Esophagus muscularis mucosa (tissue), 4 donors: Measurements from ENCODE around the gene CHRNA4.

ENCODE experiments used
- EP300 ChIP-seq: sonication (generic); formaldehyde crosslinking; IDR thresholded peaks from one replicate; pipeline ENCODE4 v1.6.1; 2017; ENCODE audit warnings: antibody characterized with exemption
- POLR2A ChIP-seq: fragments of 450-650 bp; IDR thresholded peaks from one replicate; pipeline ENCODE4 v1.6.1; 2017; ENCODE audit warnings: antibody characterized with exemption, moderate library complexity, mild to moderate bottlenecking, low read depth
- POLR2AphosphoS5 ChIP-seq, 2 donors: sonication (generic); formaldehyde crosslinking; IDR thresholded peaks; one replicate each; pipeline ENCODE4 v1.6.1; 2017; ENCODE audit warnings: antibody characterized with exemption in 2 of 2
- TF ChIP-seq, protein P1 (sequence below), 3 experiments: fragments of 200-600 bp in 2 of 3; fragments of 450-650 bp in 1 of 3; sonication (generic) in 2 of 3; IDR thresholded peaks; one replicate each; pipeline ENCODE4 v1.5.1; 2017 to 2019; ENCODE audit warnings: antibody characterized with exemption in 3 of 3, mild to moderate bottlenecking in 2 of 3, moderate library complexity in 1 of 3

DNA sequence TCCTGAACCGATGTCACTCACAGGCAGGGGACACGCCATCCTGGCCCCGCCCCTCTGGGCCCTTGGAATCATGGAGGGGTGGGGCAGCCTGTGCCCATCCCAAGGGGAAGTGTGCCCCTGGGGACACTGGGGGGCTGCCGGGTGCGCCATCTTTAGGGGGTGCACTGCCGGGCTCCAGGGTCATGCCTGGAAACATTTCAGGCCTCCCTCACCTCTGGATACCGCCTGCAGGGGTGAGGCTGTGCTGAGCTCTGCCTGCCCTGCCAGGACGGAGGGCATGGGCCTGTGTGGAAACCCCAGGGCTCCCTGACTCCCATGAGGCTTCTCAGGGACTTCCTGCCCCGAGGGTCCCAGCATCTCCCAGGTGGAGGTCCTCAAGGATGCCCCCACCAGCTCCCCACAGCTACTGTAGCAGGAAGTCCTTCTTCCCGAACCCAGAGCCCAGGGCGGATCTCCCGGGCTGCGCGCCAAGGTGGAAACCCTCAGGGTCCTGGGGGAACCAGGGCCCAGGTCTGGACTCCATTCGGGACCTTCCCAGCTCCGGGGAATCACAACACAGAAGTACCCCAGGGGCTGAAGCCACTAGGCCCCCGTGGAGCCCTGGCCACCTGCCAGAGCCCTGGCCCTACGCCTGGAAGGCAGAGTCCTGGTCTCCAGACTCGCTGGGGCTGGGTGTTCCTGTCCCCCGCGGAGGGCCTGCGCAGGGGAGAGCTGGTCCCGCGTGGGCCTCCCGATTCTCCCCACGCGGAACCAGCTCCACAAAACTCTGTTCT lies 15.6 kb downstream of the CHRNA4 start:
- no peak for TF ChIP-seq POLR2AphosphoS5 (IDR thresholded peaks at IDR 0.05)
- TF ChIP-seq, protein P1, sequence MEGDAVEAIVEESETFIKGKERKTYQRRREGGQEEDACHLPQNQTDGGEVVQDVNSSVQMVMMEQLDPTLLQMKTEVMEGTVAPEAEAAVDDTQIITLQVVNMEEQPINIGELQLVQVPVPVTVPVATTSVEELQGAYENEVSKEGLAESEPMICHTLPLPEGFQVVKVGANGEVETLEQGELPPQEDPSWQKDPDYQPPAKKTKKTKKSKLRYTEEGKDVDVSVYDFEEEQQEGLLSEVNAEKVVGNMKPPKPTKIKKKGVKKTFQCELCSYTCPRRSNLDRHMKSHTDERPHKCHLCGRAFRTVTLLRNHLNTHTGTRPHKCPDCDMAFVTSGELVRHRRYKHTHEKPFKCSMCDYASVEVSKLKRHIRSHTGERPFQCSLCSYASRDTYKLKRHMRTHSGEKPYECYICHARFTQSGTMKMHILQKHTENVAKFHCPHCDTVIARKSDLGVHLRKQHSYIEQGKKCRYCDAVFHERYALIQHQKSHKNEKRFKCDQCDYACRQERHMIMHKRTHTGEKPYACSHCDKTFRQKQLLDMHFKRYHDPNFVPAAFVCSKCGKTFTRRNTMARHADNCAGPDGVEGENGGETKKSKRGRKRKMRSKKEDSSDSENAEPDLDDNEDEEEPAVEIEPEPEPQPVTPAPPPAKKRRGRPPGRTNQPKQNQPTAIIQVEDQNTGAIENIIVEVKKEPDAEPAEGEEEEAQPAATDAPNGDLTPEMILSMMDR (IDR thresholded peaks at IDR 0.05): no peak
- no peak for TF ChIP-seq EP300
- no peak for TF ChIP-seq POLR2A
